ENCODE measurements around the gene AQP2. TPM values are rescaled to one million over a fixed set of nuclear protein-coding genes. Genes with fewer than 3 reads are reported as not detected.

AQP2 gene
- total and polyA plus RNA-seq, 2 of the 13 experiments (the other 11 are each of a cell fraction or from before 2014, with no cell fraction given), result not detected

DNA sequence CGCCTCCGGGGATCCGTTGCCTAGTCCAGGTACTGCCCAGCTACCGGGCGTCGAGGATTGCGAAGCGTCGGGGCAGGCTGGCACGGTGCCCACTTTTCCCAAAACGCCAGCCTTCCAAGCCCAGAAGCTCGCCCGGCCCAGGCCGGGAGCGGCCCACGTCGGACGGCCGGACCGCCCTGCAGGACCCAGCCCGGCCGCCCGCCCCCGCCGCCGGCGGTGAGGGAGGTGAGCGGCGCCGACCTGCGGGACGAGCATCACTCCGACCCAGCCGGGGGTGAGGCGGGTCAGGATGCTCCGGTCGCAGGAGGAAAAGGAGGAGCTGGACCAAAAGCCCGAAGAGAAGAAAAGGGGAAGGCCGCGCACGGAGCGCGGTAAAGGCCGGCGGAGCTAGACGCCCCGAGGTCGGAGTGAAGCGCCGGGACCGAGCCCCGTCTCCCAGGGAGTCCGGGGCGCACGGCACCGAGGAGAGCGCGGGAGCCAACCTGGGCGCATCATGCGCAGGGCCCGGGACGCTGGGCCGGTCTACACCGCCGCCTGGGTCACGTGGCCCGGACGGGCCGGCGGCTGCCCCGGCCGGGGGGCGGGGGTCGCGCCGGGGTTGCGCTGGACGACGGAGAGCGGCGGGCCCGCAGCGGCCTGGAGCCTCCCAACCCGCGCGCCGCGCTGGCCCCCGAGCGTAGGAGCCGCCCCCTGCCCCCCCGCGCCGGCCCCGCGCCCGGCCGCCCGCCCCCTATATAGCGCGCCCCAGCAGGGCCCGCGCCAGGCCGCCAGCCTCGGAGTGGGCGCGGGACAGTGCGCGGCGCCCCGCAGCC is 10.8 kb downstream of the AQP2 start, which contains the start of gene AQP5:
Gene AQP5, plus strand, starts transcription at position 762 of the 812 bp plus-strand sequence. CDS start 146 bp downstream, outside the sequence.
- ChIA-PET CTCF (ENCODE audit: low intra/inter-chr PET ratio, low total read pairs) (no interaction called here), POLR2A (no interaction called here)
- H3K79me2 ChIP-seq (ENCODE audit: insufficient read depth, low read length), result no peaks in the 10 kb centered on the region
- no peaks in the 10 kb centered on the region for H3K36me3 ChIP-seq (replicated peaks in 1 of 2; ENCODE audit: control insufficient read depth in 1 of 2, insufficient read depth in 2 of 2, low read length in 2 of 2)
- peak within 1 kb of the TSS; percentile 65; the same call in 1 of the 2 replicates for H3K4me2 ChIP-seq (ENCODE audit: low read depth, low read length)
- BruUV-seq (replicated peaks), result no TSS peak
- ATAC-seq (no peak), DNase-seq (ENCODE audit: low spot score) (no peak), FAIRE-seq (no peak)
- no peaks in the 10 kb centered on the region for H3K9me3 ChIP-seq (ENCODE audit: low read length)
- H2AFZ ChIP-seq (ENCODE audit: low read length), result no peak within 1 kb of the TSS
- peaks cover 4 to 56% of the 10 kb centered on the region in 2 experiments for H3K27me3 ChIP-seq (ENCODE audit: control insufficient read depth in 1 of 2, insufficient read depth in 2 of 2, low read length in 2 of 2)
- 94% methylated on average over 35 of the region's 111 CpGs for WGBS (ENCODE audit: low lambda C conversion rate)
- intact Hi-C loops (cut with micrococcal nuclease; ENCODE audit: unreplicated experiment) (no loop called here), in situ Hi-C loops (cut with HindIII; ENCODE audit: extremely low pct_ligation_motif_present, low pct_unique_long_range_greater_than_20kb) (no loop called here)
- H3K4me3 ChIP-seq (replicated peaks in 1 of 3; ENCODE audit: insufficient read depth in 1 of 3, low read depth in 2 of 3, low read length in 3 of 3), result no peak within 1 kb of the TSS
- H3K4me1 ChIP-seq (ENCODE audit: insufficient read depth, low read length), result peaks cover 41% of the 10 kb centered on the region
- no peak within 1 kb of the TSS for H3K27ac ChIP-seq (ENCODE audit: extremely low read length, insufficient read depth, low read length)
- no peaks in the 10 kb centered on the region for H4K20me1 ChIP-seq (ENCODE audit: insufficient read depth, low read length)
- TF ChIP-seq NFE2L2 (IDR thresholded peaks at IDR 0.05; ENCODE audit: low read length) (no peak), PHF21A (CRISPR knock-in tag; IDR thresholded peaks at IDR 0.05) (no peak), CHD2 (IDR thresholded peaks at IDR 0.05; ENCODE audit: low read depth, low read length) (no peak), RNF2 (conservative IDR thresholded peaks at IDR 0.05; ENCODE audit: low read depth) (no peak), TRIM24 (CRISPR knock-in tag; IDR thresholded peaks at IDR 0.05) (no peak), NFATC3 (CRISPR knock-in tag; IDR thresholded peaks at IDR 0.05) (no peak), SMAD3 (CRISPR knock-in tag; IDR thresholded peaks at IDR 0.05) (no peak), ZNF335 (CRISPR knock-in tag; IDR thresholded peaks at IDR 0.05) (no peak), ONECUT2 (CRISPR knock-in tag; IDR thresholded peaks at IDR 0.05) (no peak), STAT5B (CRISPR knock-in tag; IDR thresholded peaks at IDR 0.05) (no peak), MATR3 (CRISPR knock-in tag; IDR thresholded peaks at IDR 0.05) (no peak), AGO2 (optimal IDR thresholded peaks at IDR 0.05; ENCODE audit: low read depth, low read length) (no peak), SP5 (CRISPR knock-in tag; IDR thresholded peaks at IDR 0.05; ENCODE audit: borderline replicate concordance, low read depth) (no peak), ZNF124 (CRISPR knock-in tag; IDR thresholded peaks at IDR 0.05) (no peak)
- TF ChIP-seq, protein P1, sequence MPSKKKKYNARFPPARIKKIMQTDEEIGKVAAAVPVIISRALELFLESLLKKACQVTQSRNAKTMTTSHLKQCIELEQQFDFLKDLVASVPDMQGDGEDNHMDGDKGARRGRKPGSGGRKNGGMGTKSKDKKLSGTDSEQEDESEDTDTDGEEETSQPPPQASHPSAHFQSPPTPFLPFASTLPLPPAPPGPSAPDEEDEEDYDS (CRISPR knock-in tag; IDR thresholded peaks at IDR 0.05), result no peak
- no peak within 1 kb of the TSS for H3K9ac ChIP-seq (ENCODE audit: insufficient read depth, low read depth, low read length)

All from HepG2 (cell line).